GM03348 (cell line): ENCODE measurements around the gene NTM.

ENCODE experiments used
- DNase-seq: peaks from one replicate; pipeline ENCODE4 v3.0.0; 2012; ENCODE audit warnings: low spot score

Gene NTM

GRCh38 chr11:132114743-132115142 lies 744.3 kb downstream of the NTM start:
- DNase-seq = no peak

DNA sequence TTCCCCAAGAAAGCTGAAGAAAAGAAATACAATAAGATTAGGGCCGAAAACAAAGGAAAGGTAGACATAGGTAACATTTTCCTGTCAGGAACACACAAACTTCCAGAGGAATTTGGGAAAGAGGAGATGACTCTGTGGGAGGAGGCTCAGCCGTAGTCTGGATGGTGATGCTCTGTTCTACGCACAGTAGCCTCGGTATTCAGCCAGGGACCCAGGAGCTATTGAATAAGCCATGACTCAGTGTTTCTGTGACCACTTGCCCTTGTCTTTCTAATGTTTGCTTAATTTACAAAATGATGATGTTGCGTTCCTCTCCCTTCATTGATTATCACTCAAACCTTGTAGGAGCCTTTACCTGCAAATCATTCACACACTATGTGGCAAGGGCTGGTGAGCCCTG lies 745.0 kb downstream of the NTM start:
- DNase-seq = no peak

GRCh38 chr11:132116516-132116915 lies 746.1 kb downstream of the NTM start:
- no peak for DNase-seq

GRCh38 chr11:132118661-132119060 lies 748.2 kb downstream of the NTM start:
- no peak for DNase-seq

- no peak for DNase-seq
Observed at GRCh38 chr11:132119573-132119972, 749.2 kb downstream of the NTM start.

DNA sequence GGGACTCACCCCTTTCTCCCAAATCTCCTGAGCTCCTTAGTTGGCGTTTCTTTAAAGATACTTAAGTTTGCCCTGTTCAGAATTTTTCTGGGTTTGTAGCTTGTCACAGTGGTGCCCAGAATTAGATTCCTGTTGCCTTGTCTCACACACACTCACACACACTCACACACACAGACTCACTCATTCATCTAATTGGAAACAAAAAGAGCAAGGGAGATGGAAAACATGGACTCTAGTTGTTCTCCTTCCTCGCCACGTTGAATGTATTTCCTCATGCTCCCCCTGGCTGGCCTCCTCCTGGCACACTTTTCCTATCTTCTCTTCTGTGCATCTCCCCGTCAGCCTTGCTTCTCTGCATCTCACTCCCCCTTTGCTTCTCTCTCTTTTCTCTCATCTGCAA lies 752.3 kb downstream of the NTM start:
- DNase-seq = no peak

GRCh38 chr11:132123449-132123848 lies 753.0 kb downstream of the NTM start:
- no peak for DNase-seq

DNA sequence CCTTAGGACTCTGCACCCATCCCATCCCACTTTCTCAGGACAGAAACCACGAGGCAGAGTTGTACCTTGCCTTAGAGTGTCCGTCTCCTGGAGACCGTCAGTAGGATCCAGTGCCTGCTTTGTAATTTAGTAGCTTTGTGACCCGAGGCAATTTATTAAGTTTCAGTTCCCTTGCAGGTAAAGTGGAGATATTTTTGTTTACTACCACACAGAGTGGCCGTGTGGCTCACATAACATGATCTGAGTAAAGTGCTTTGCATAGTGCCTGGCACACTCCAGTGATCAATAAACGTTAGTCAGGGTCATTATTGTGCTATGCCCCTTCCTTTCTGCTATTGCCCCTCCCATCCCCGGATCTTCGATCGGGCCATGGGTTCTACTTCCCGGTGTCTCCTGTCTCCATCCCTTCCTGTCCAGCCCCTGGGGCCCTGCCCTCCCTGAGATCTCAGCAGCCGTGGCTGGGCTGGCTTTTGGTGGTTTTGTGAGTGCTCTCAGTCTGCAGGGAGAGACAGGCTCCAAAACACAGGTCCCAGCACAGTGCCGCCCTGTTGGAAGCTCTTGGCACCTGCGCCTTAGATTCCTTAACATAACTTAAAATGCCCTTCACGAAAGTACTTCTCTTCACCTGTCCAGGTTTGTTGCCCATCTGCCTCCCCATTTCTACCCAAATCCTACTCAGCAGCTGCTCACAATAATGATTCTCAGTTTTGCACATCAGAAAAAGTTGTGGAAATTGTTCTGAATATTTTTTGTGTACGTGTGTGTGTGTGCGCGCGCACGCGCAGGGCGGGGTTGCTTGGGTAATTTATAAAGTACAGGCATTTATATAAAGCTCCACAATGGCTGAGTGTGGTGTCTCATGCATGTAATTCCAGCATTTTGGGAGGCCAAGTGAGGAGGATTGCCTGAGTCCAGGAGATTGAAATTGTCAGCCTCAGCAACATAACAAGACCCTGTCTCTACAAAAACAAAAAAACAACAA lies 753.7 kb downstream of the NTM start:
- no peak for DNase-seq

GRCh38 chr11:132125988-132126871 lies 755.8 kb downstream of the NTM start:
- DNase-seq = peak; percentile 59

- DNase-seq = peak; percentile 91
Observed at GRCh38 chr11:132126973-132127899, 756.8 kb downstream of the NTM start.

DNA sequence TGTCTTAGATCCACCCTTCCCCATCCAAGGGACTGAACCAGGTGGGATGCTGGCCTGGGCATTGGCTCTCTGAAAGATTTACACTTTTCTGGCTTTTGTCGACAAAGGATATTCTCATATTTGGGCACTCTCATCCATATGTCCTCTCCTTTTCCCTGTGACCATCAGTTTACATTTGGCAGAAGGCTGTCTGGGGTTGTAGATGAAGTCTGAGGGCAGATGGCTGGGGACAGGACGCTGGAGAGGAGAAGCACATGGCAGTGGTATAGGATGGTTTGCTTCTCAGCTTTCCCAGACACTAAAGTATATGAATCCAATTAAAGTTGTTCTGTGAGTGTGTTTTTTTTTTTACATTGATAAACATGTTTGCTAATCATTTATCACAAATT lies 757.5 kb downstream of the NTM start:
- no peak for DNase-seq

DNA sequence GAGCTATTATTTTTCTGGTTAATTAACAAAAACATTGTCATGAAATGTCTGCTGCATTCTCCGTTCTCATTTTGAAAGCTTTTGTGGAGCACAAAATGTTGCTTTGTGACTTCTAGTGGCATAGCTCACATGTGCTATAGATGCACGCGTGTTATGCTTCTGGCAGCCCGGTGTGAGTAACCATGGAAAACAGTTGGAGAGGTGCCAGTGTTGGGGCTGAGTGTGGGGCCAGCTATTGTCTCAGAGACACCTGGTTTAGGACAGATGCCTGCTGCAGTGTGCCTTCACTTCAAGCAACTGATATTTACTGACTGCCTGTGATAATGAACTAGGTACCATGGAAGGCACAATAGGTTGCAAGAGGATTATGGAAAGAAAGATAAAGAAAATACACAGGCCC lies 760.6 kb downstream of the NTM start:
- no peak for DNase-seq

GRCh38 chr11:132131961-132132360 lies 761.5 kb downstream of the NTM start:
- no peak for DNase-seq

DNA sequence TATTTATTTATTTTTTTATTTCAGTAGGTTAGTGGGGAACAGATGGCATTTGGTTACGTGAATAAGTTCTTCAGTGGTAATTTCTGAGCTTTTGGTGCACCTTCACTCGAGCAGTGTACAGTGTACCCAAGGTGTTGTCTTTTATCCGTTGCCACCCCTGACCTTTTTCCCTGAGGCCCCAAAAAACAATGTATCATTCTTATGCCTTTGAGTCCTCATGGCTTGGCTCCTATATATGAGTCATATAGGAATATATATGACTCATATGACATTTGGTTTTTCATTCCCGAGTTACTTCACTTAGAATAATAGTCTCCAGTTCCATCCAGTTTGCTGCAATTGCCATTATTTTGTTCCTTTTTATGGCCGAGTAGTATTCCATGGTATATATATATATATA lies 763.9 kb downstream of the NTM start:
- no peak for DNase-seq

DNA sequence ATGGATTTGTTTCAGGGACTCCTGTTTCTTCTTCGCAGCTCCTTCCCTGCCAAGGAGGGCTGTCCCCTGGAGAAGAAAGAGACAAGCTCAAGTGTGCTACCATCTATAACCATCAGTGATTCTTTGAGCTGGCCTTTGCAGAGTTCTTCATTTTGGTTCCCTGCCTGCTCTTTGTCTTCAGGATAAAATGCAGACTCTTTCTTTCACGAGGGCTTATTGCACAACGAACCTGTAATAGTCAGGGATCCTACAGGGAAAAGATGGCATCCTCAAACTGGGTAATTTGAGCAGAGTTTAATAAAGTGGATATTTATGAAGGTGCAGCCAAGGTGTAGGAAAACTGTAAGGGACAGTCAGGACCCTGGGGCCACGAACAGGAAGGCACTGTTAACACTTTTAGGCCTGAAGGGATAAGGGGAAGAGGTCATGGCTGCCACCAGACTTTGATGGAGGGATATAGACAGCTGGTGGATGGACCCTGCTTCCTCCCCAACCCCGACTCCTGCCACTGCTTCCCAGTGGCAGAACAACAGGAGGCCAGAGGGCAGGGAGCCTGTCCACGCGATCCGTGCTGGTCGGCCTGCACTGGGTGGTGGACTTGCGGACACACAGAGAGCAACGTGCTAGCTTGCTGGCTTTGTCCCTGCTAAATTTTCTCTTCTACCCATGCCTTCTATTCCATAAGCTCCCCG lies 767.0 kb downstream of the NTM start:
- no peak for DNase-seq

DNA sequence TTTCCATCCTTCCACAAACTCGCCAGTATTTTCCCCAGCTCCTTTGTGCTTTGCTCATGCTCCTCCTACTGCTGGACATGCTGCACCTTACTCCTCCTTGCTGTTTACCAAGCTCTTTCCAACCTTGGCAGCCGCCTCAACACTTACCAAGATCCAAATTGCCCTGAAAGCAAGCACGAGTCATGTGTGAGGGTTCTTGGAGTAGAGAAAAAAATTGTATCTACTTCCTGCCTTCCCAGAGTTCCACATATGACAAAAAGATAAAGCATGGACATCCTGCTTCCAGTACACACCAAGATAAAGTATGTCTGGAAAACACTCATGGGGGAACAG lies 767.5 kb downstream of the NTM start:
- DNase-seq = no peak

- DNase-seq = no peak
Observed at GRCh38 chr11:132139181-132139580, 768.8 kb downstream of the NTM start.

- no peak for DNase-seq
Observed at GRCh38 chr11:132140056-132140455, 769.6 kb downstream of the NTM start.

- no peak for DNase-seq
Observed at GRCh38 chr11:132142121-132142520, 771.7 kb downstream of the NTM start.

GRCh38 chr11:132142554-132142953 lies 772.1 kb downstream of the NTM start:
- no peak for DNase-seq

DNA sequence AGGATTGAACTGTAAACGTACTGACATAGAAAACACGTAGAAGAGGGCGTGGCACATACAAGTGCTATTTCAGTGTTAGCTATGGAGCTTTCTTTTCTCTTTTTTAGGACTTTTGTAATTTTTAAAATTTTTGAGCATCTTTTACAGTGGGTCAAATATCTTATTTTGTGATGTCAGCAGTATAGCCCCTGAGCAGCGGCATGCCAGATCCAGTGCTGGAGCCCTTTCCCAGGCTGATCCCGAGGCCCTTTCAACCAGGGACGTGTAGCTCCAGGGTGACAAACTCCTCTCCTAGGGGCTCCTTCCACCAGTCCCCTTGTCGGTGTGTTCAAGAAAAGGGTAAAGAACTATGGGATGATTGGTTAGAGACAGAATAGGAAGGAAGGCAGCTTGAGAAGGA lies 777.0 kb downstream of the NTM start:
- DNase-seq = no peak
